SK-N-SH (cell line): ENCODE measurements around the gene HDAC11. TPM values are rescaled to one million over a fixed set of nuclear protein-coding genes. Genes with fewer than 3 reads are reported as not detected.
A peak's percentile ranks its signal among the peaks of the same experiment; 100 is the strongest.

Experiments
- CTCF ChIA-PET: fragments of 300-600, 350-600 bp; formaldehyde crosslinking; extraction: SDS; loops from one replicate; lab custom pipeline; 2021; lab: Yijun Ruan, JAX
- POLR2A ChIA-PET: fragments of 350-600 bp; sonication (Branson Sonifier 250); formaldehyde crosslinking; extraction: SDS; loops from one replicate; lab custom pipeline; 2020; ENCODE audit warnings: antibody characterized with exemption, inconsistent platforms; lab: Yijun Ruan, JAX
- DNase-seq: peaks from one replicate; pipeline ENCODE4 v3.0.0; 2012
- H2AFZ ChIP-seq: fragments of 200-600 bp; sonication (generic); 2 replicates; pipeline ENCODE4 v1.8.1; 2016; ENCODE audit warnings: antibody characterized with exemption, mild to moderate bottlenecking, low read depth
- H3F3A ChIP-seq: fragments of 200-600 bp; sonication (generic); replicated peaks from 2 replicates; pipeline ENCODE3; 2016; ENCODE audit warnings: antibody characterized with exemption, mild to moderate bottlenecking; ENCODE audit not compliant: insufficient read depth
- H3K27ac ChIP-seq, 2 experiments: fragments of 200-500 bp in 1 of 2; fragments of 200-600 bp in 1 of 2; sonication (Bioruptor generic) in 1 of 2; sonication (generic), shearing (Covaris generic) in 1 of 2; 2 replicates each; pipeline versions ENCODE4 v1.5.1 to v1.6.1; 2014 to 2016; ENCODE audit warnings: low read depth in 2 of 2, inconsistent platforms in 1 of 2, low read length in 1 of 2, mild to moderate bottlenecking in 1 of 2, mixed read lengths in 1 of 2
- H3K27me3 ChIP-seq: fragments of 200-600 bp; sonication (generic), shearing (Covaris generic); 2 replicates; pipeline ENCODE4 v1.6.1; 2016; ENCODE audit warnings: mixed run types; ENCODE audit not compliant: insufficient read depth
- H3K36me3 ChIP-seq, 2 experiments: fragments of 200-500 bp in 1 of 2; fragments of 200-600 bp in 1 of 2; sonication (Bioruptor generic) in 1 of 2; sonication (generic) in 1 of 2; replicated peaks in 1 of 2; 2 replicates each; pipeline versions ENCODE3 to v1.5.1; 2014 to 2016; ENCODE audit warnings: low read length in 1 of 2, mild to moderate bottlenecking in 1 of 2; ENCODE audit not compliant: insufficient read depth in 2 of 2, control insufficient read depth in 1 of 2
- H3K4me1 ChIP-seq, 2 experiments: fragments of 200-500 bp in 1 of 2; fragments of 200-600 bp in 1 of 2; sonication (Bioruptor generic) in 1 of 2; sonication (generic), shearing (Covaris generic) in 1 of 2; 2 replicates each; pipeline versions ENCODE4 v1.5.1 to v1.6.1; 2014 to 2016; ENCODE audit warnings: low read depth in 1 of 2, low read length in 1 of 2, mixed run types in 1 of 2; ENCODE audit not compliant: insufficient read depth in 2 of 2, control insufficient read depth in 1 of 2
- H3K4me2 ChIP-seq: fragments of 200-600 bp; sonication (generic), shearing (Covaris generic); 2 replicates; pipeline ENCODE4 v1.6.1; 2017; ENCODE audit warnings: mixed run types
- H3K4me3 ChIP-seq, 2 experiments: fragments of 200-500 bp in 1 of 2; fragments of 200-600 bp in 1 of 2; sonication (Bioruptor generic) in 1 of 2; sonication (generic), shearing (Covaris generic) in 1 of 2; 2 replicates each; pipeline versions ENCODE4 v1.5.1 to v1.8.1; 2014 to 2016; ENCODE audit warnings: low read depth in 2 of 2, inconsistent platforms in 1 of 2, low read length in 1 of 2, mild to moderate bottlenecking in 1 of 2, mixed read lengths in 1 of 2, moderate library complexity in 1 of 2
- H3K79me2 ChIP-seq: fragments of 200-600 bp; sonication (generic); 2 replicates; pipeline ENCODE4 v1.8.1; 2017; ENCODE audit warnings: mild to moderate bottlenecking; ENCODE audit not compliant: insufficient read depth
- H3K9ac ChIP-seq: fragments of 200-600 bp; sonication (generic); 2 replicates; pipeline ENCODE4 v1.6.1; 2017; ENCODE audit warnings: mixed run types
- H3K9me2 ChIP-seq: fragments of 200-600 bp; sonication (generic); 2 replicates; pipeline ENCODE4 v1.6.1; 2017; ENCODE audit warnings: mixed run types
- H3K9me3 ChIP-seq: fragments of 200-600 bp; sonication (generic); 2 replicates; pipeline ENCODE4 v1.6.1; 2017; ENCODE audit warnings: mixed run types, mild to moderate bottlenecking, moderate library complexity
- H4K20me1 ChIP-seq: fragments of 200-600 bp; sonication (generic); 2 replicates; pipeline ENCODE4 v1.6.1; 2017; ENCODE audit warnings: mild to moderate bottlenecking, mixed run types; ENCODE audit not compliant: insufficient read depth
- CHD2 ChIP-seq: fragments of 150-350 bp; IDR thresholded peaks from 2 replicates; pipeline ENCODE4 v1.6.1; 2018; ENCODE audit warnings: low read length; ENCODE audit not compliant: partially characterized antibody
- ELF1 ChIP-seq: IDR thresholded peaks from 2 replicates; pipeline ENCODE4 v1.4.0; 2012
- EP300 ChIP-seq, 2 experiments: IDR thresholded peaks; 2 replicates each; pipeline versions ENCODE4 v1.4.0 to v1.6.1; 2012; ENCODE audit warnings: borderline replicate concordance in 1 of 2, low read depth in 1 of 2, low read length in 1 of 2
- EZH2phosphoT487 ChIP-seq: fragments of 200-600 bp; sonication (generic); IDR thresholded peaks from 2 replicates; pipeline ENCODE4 v1.6.1; 2017; ENCODE audit warnings: low read depth, mixed run types, mild to moderate bottlenecking, antibody characterized with exemption, moderate library complexity, borderline replicate concordance
- FOSL2 ChIP-seq: IDR thresholded peaks from 2 replicates; pipeline ENCODE4 v1.4.0; 2012; ENCODE audit warnings: low read depth, mild to moderate bottlenecking, moderate library complexity, borderline replicate concordance
- GATA2 ChIP-seq: sonication (generic); formaldehyde crosslinking; IDR thresholded peaks from 2 replicates; pipeline ENCODE4 v1.5.0; 2020; ENCODE audit warnings: mild to moderate bottlenecking, missing genetic modification reagents
- JUND ChIP-seq: IDR thresholded peaks from 2 replicates; pipeline ENCODE4 v1.4.0; 2012
- MXI1 ChIP-seq: IDR thresholded peaks from 2 replicates; pipeline ENCODE4 v1.6.1; 2012; ENCODE audit warnings: mild to moderate bottlenecking, low read depth, low read length, improper control_type of control experiment
- NRF1 ChIP-seq: IDR thresholded peaks from 2 replicates; pipeline ENCODE4 v1.6.1; 2012; ENCODE audit warnings: low read depth, mild to moderate bottlenecking, low read length
- POLR2AphosphoS5 ChIP-seq: IDR thresholded peaks from 2 replicates; pipeline ENCODE4 v1.6.1; 2012; ENCODE audit warnings: low read depth, low read length
- RXRA ChIP-seq: IDR thresholded peaks from 2 replicates; pipeline ENCODE4 v1.4.0; 2012; ENCODE audit warnings: low read depth, mild to moderate bottlenecking, borderline replicate concordance
- SMC3 ChIP-seq: IDR thresholded peaks from 2 replicates; pipeline ENCODE4 v1.6.1; 2012; ENCODE audit warnings: low read depth, low read length, improper control_type of control experiment
- TAF1 ChIP-seq: IDR thresholded peaks from 2 replicates; pipeline ENCODE4 v1.6.1; 2012; ENCODE audit warnings: low read depth, mild to moderate bottlenecking, low read length, moderate library complexity, borderline replicate concordance
- TCF12 ChIP-seq: IDR thresholded peaks from 2 replicates; pipeline ENCODE4 v1.4.0; 2012
- WGBS: methylation state at CpG from one replicate; pipeline ENCODE4 v1.1.6; 2017; ENCODE audit warnings: low lambda C conversion rate; 5-methylcytosine and 5-hydroxymethylcytosine counted together
- polyA plus RNA-seq, 3 experiments: library from polyadenylated mRNA; depleted of rRNA; stranded (reverse); fragments of >200 nt; gene quantifications; 2 replicates each; pipeline ENCODE4 v1.2.3, GENCODE V29; 2012
- TF ChIP-seq, protein P1 (sequence below): fragments of 200-600 bp; sonication (generic); IDR thresholded peaks from 2 replicates; pipeline ENCODE4 v1.6.1; 2017; ENCODE audit warnings: antibody characterized with exemption, mild to moderate bottlenecking, moderate library complexity
- TF ChIP-seq, protein P2 (sequence below): IDR thresholded peaks from 2 replicates; pipeline ENCODE4 v1.4.0; 2012; ENCODE audit warnings: low read depth, borderline replicate concordance
- TF ChIP-seq, protein P3 (sequence below): IDR thresholded peaks from 2 replicates; pipeline ENCODE4 v1.4.0; 2012; ENCODE audit warnings: low read depth

HDAC11 gene
- polyA plus RNA-seq, 1 of the 3 experiments (the other 2 are of a cell fraction): 17.5 TPM

DNA sequence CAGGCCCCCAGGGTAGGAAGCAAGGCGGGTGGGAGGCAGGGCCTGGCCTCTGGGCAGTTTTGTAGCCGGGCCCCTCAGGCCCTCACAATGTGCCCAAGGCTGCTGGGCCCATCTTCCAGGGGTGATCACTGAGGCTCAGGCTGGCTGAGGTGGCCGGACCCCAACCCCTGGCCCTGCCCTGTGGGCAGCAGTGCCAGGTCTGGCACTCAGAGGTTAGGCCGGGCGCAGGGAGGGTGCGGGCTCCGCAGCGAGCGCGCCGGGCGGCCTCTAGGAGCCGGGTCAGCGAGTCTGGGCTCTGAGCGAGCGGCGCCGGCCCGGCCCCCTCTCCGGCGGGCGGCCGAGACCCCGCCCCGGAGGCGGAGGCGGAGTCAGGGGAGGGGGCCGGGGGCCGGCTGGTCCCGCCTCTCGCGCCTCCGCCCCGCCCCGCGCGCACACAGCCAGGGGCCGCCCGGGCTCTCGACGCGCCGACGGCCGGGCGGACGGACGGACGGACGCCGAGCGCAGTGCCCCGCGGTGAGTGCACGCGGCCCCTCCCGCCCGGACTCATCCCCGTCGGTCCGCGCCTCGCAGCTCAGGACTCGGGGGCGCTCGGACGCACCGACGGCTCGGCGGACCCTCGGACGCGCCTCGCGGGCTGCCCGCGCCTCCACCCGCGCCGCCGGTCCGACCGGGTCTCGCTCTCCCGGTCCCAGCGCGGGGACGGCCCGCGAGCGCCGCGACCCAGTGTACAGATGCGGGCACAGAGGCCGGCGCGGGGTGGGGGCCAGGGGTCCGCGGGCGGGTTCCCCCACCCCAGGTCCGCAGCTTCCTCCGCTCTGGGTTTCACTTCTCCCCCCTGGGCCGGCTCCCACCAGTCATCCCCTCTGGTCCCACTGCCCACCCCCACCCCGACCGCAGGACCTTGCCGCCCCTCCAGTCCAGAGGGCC, 68.9 kb downstream of the HDAC11 start, which contains the start of gene FBLN2:
Gene FBLN2, plus strand, starts transcription at position 430 of the 927 bp plus-strand sequence. CDS start 21,231 bp downstream, outside the sequence.
- Histone ChIP-seq H2AFZ (no peak within 1 kb of the TSS), H3K36me3 (no peaks in the 10 kb centered on the region), H4K20me1 (no peaks in the 10 kb centered on the region), H3K9me2 (no peaks in the 10 kb centered on the region), H3K4me2 (peak within 1 kb of the TSS; percentile 41; the same call in 1 of the 2 replicates), H3K27ac (no peak within 1 kb of the TSS; a peak in 1 of 4 replicates), H3F3A (no peaks in the 10 kb centered on the region), H3K79me2 (no peaks in the 10 kb centered on the region), H3K4me1 (peaks cover 0 to 35% of the 10 kb centered on the region in 2 experiments; a peak in 1 of 4 replicates), H3K9ac (no peak within 1 kb of the TSS), H3K9me3 (no peaks in the 10 kb centered on the region), H3K4me3 (peak within 1 kb of the TSS in 1 of 2 experiments; percentile 38; a peak in 2 of 4 replicates), H3K27me3 (no peaks in the 10 kb centered on the region)
- ChIA-PET POLR2A (interaction anchor here (2.9 kb wide), 1 partner anchor 26 kb away, joined by 10 read pairs; no protein-coding TSS in a partner anchor), CTCF (interaction anchor here (1.1 to 2.8 kb wide), 3 partner anchors 15 to 99 kb away, joined by 3 to 9 read pairs (median 7); no protein-coding TSS in a partner anchor)
- TF ChIP-seq MXI1 (no peak), EZH2phosphoT487 (no peak)
- TF ChIP-seq, protein P1, sequence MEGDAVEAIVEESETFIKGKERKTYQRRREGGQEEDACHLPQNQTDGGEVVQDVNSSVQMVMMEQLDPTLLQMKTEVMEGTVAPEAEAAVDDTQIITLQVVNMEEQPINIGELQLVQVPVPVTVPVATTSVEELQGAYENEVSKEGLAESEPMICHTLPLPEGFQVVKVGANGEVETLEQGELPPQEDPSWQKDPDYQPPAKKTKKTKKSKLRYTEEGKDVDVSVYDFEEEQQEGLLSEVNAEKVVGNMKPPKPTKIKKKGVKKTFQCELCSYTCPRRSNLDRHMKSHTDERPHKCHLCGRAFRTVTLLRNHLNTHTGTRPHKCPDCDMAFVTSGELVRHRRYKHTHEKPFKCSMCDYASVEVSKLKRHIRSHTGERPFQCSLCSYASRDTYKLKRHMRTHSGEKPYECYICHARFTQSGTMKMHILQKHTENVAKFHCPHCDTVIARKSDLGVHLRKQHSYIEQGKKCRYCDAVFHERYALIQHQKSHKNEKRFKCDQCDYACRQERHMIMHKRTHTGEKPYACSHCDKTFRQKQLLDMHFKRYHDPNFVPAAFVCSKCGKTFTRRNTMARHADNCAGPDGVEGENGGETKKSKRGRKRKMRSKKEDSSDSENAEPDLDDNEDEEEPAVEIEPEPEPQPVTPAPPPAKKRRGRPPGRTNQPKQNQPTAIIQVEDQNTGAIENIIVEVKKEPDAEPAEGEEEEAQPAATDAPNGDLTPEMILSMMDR: no peak
- DNase-seq: peak; percentile 99
- WGBS: 38% methylated on average over 27 of the region's 107 CpGs

DNA sequence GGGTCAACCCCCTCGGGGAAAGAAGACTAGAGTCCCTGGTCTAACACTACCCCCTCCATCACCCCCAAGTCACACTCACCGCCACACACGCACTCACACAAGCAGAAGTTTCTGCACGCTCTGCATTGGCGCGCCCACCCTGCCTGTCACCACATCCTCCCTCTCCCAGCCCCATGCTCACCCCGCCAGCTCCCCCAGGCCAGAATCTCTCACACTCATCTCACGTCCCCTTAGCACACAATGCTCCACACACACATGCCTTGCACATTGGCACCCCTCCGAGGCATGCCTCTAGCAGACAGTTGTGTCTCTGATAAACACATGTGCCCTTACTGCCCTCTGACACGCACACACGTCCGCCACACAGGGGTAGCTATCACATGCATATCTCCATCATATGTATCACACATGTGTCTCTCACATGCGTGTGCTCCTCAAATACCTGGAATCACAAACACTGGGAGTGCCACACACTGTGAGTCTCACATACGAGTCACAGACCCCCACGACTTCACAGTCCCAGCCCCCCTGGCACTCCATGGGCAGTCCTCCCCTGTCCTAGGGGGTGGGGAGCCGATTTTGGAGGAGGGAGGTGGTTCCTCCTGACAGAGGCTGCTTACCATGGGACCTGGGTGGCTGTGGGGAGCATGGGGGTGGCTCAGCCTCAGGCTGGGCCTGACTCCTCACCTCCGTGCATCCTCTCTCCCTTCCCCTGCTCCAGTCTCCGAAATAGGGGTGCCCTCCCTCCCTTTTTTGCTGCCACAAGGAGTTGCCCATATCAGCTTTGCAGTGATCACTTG, 69.7 kb downstream of the HDAC11 start:
- ChIA-PET CTCF (interaction anchor here (0.8 to 2.8 kb wide), 4 partner anchors 14 to 98 kb away, joined by 3 to 7 read pairs (median 5); no protein-coding TSS in a partner anchor), POLR2A (interaction anchor here (1.1 kb wide), 1 partner anchor 14 kb away, joined by 3 read pairs; no protein-coding TSS in a partner anchor)
- H3K27ac ChIP-seq: no peak overlapping the region
- TF ChIP-seq TAF1: no peak
- no peak for TF ChIP-seq RXRA
- no peak for TF ChIP-seq FOSL2
- TF ChIP-seq, protein P2, sequence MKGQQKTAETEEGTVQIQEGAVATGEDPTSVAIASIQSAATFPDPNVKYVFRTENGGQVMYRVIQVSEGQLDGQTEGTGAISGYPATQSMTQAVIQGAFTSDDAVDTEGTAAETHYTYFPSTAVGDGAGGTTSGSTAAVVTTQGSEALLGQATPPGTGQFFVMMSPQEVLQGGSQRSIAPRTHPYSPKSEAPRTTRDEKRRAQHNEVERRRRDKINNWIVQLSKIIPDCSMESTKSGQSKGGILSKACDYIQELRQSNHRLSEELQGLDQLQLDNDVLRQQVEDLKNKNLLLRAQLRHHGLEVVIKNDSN: no peak
- no peak for TF ChIP-seq TCF12
- TF ChIP-seq GATA2 (CRISPR knock-in tag): no peak
- no peak for TF ChIP-seq SMC3
- TF ChIP-seq, protein P3, sequence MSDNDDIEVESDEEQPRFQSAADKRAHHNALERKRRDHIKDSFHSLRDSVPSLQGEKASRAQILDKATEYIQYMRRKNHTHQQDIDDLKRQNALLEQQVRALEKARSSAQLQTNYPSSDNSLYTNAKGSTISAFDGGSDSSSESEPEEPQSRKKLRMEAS: no peak
- no peak for TF ChIP-seq JUND
- TF ChIP-seq CHD2: no peak
- no peak for TF ChIP-seq ELF1
- TF ChIP-seq NRF1: no peak
- no peak for TF ChIP-seq POLR2AphosphoS5
- no peak for TF ChIP-seq EP300 (IDR thresholded peaks at IDR 0.05; ENCODE audit: borderline replicate concordance in 1 of 2, low read depth in 1 of 2, low read length in 1 of 2)
- no peak overlapping the region for H3K9ac ChIP-seq
- H3K27me3 ChIP-seq: no peaks in the 10 kb centered on the region
- no peaks in the 10 kb centered on the region for H3K9me2 ChIP-seq
- H3K4me2 ChIP-seq: no peak overlapping the region
- H3F3A ChIP-seq: no peaks in the 10 kb centered on the region
- H2AFZ ChIP-seq: no peak overlapping the region
- H3K4me3 ChIP-seq: no peak overlapping the region; a peak in 1 of 4 replicates
- peaks cover 0 to 35% of the 10 kb centered on the region in 2 experiments; a peak in 1 of 4 replicates for H3K4me1 ChIP-seq
- H3K79me2 ChIP-seq: no peaks in the 10 kb centered on the region
- 90% methylated on average over 17 of the region's 18 CpGs for WGBS
- no peaks in the 10 kb centered on the region for H3K36me3 ChIP-seq
- no peaks in the 10 kb centered on the region for H4K20me1 ChIP-seq
- peak; percentile 49 for DNase-seq
- no peaks in the 10 kb centered on the region for H3K9me3 ChIP-seq
